HG03280 (cell line): ENCODE results near the gene C1QTNF5.

Source experiments
- ATAC-seq: cut with Tn5 transposase; IDR thresholded peaks from one replicate; pipeline ENCODE4 v1.9.1; 2021; ENCODE audit warnings: mild to moderate bottlenecking, moderate library complexity; ENCODE audit not compliant: unreplicated experiment

C1QTNF5 gene

DNA sequence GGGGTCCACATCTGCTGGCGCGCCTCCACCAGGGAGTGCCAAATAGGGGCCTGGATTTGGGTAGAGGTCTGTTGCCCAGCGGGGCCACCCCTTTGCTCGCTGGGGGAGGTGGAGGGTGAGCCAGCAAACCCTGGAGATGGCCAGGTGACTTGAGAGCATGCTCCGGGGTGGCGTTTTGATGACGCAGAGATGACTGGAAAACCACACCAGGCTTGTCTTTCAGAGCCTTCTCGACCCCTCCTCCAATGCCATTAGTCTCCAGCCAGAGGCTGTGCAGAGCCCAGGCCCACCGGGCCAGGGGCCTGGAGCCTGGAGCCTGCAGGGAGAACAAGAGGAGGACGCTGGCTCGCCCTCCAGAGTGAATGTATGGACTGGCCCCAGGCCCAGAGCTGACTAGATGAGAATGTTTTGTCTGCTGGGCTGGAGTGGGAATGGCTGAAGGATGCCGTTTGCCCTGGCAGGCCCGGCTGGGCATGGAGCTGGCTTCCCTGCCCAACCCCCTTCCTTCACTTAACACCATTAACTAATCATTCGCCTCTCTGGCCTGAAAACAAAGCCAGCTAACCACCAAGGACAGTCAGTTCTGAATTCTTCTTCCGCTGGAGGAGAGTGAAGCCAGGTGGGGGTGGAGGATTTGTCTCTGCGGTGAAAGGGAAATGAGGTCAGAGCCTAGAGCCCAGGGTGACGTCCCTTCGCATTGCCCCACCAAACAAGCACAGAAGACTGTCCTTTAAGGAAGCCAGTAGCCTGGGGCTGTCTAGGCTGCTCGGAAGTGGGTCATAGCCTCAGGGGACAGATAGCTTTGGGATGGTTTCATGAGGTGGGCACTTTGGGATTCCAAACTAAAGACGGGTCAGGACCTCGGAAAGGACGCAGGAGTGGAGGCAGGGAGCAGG lies 22.2 kb downstream of the C1QTNF5 start:
- ATAC-seq, result no peak

- no peak for ATAC-seq
Measured at GRCh38 chr11:119317592-119318239, 23.0 kb downstream of the C1QTNF5 start.

DNA sequence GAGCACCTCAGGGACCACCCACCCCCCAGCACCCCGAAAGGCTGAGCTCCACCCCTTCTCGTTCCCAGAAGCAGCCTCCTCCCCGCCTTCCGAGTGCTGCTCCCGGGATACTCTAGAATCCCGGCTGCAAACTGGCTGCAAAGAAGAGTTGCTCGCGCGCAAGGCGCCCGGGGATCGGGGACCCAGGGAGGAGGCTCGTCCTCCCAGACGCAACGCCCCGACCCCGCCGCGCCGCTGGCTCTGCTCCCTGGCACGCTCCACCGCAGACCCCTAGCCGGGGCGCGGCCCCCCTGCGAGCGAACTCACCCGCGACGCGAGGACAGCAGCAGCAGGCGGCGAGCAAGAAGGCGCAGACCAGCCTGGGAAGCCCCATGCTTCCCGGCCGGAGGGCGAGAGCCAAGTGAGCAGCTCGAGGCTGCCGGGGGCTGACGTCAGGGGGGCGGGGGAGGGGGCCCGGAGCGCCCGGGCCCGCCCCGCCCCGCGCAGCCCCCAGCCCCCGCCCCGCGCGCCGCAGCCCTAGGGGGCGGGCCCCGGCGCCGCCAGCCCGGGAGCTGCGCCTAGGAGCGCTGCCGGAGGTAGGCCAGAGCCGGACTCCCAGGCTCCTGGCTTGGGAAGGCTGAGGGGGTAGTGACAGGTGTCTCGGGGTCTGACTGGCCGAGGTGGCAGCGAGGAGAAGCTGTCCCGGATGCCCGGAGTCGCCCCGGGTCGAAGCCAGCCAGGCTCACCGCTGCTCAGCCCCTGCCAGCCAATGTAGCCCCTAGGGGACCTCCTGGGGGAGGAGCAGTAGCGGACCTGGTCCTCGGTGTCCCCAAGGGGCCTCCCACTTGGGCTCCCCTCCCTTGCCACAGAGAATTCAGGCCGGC lies 23.7 kb downstream of the C1QTNF5 start, which contains the start of gene MCAM:
Gene MCAM (minus strand): TSS at position 402 of the 863 bp plus-strand sequence. CDS start 29 bp downstream, at position 373.
- ATAC-seq, result no peak

- no peak for ATAC-seq
Measured at GRCh38 chr11:119316016-119316728, 24.5 kb downstream of the C1QTNF5 start.

DNA sequence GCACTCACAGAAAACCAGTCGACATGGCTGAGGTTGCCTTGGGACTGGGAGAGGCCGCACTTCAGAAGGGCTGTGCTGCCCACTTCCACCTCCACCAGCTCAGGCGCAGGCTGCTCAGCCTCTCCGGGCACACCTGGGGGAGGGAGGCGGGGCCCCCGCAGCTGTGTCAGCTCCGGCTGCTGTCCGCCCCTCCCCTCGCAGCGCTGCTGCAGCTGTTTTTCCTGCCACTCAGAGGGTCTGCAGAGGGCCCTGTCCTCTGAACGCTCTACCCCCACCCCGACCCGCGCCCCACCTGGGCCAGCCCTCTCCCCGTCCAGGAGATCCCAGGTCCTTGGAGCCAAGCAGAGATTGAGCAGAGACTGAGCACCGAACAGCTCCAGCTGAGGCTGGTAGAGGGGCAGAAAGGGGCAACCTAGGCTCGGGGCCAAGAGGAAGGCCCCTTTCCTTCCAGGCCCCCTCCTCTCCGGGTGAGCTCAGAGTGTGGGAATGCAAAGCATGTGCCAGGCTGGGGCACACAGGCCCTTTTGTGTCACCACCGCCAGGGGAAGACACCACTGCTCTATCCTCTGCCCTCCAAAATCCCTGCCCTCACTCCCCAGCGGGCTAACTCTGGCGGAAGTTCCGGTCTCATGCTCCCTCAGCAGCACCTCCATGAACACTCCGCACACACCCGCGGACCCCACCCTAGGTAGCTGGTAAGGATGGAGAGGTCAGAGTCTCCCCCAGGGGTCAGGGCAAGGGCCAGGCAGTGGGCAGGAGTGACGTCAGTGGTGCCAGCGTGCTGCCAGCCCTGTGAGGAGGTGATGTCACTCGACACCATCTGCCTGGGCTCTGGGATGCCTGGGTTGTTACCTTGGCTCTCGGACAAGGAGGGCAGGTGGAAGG lies 25.3 kb downstream of the C1QTNF5 start:
- ATAC-seq, result no peak

- no peak for ATAC-seq
Measured at GRCh38 chr11:119314726-119315125, 26.0 kb downstream of the C1QTNF5 start.

GRCh38 chr11:119310682-119311052 lies 30.0 kb downstream of the C1QTNF5 start:
- ATAC-seq, result no peak

DNA sequence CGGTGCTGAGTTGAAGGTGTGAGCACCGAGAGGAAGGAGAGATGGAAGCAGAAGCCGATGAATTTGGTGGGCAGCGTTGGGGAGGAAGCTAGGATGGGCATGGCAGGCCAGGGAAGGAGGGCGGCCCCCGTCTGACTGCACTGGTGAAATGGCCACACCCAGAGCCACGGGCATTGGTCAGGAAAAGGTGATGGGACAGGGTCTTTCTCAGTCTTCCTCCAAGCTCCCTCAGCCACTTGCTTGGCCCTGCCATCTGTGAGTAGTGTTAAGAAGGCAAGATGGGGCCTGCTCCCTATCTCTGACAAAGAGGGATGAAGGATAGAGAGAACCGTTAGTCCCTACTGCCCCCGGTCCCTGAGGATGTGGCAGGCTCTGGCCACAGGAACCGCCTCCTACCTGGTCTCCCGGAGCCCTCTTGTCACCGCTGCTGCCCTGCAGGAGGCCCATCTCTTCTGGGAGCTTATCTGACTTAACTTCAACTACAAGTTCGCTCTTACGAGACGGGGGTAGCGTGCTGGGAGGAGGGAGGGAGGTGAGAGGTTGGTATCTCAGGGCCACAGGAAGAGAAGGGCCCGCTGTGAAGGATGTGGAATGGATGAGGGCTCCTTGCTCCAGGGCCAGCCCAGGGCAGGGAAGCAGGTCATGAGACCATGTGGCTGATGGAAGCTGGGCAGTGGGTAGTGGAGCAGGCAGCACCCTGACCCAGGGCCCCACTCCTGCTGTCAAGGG lies 30.6 kb downstream of the C1QTNF5 start:
- no peak for ATAC-seq

DNA sequence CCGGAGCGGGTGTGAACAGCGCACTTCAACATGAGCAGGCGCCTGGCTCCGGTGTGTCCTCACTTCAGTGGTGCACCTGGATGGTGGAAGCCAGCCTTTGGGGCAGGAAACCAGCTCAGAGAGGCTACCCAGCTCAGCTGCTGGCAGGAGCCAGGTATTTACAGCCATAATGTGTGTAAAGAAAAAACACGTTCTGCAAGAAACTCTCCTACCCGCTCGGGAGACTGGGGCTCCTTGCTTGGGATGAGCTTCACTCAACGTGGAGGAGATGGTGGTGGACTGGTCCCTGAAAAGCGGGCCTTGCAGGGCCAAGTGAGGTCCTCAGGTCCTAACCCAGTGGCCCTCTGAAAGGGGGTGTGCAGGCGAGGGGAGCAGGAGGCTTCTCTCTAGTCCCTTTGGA lies 31.3 kb downstream of the C1QTNF5 start:
- no peak for ATAC-seq

DNA sequence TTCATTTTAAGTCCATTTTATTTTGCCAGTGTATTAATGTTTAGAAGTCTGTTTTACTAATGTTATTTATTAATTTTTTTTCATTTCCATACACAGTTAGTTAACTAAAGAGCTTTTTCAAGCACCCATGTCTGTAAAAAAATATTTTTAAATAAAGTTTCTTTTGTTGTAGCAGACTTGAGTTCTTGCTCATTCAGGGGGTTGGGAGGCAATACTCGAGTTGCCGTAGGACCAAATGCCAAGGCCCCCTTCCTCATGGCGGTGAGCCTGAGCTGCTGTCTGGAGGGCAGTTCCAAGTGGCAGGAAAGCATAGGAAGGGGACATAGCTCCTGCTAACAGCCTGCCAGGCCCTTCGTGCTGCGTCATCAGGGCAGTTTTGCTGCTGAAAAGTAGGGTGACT lies 32.7 kb downstream of the C1QTNF5 start:
- ATAC-seq, result no peak

DNA sequence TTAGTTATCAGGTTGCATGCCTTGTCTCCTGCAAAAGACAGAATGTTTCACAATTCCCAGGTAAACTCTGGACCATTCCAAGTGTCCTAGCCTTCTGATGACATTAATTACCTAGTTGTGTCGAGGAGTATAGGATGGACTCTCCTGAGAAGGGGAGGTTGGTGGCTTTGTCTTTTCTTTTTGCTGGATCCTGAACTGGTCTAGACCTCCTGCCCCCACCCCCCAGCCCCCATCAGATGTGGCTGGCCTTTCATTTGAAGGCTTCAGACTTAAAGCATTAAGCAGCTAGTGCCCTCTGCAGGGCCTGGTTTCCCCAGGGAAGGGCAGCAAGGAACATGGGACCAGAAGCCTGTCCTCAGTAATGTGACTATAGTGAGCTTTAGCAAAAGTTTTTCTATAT lies 33.5 kb downstream of the C1QTNF5 start:
- no peak for ATAC-seq

DNA sequence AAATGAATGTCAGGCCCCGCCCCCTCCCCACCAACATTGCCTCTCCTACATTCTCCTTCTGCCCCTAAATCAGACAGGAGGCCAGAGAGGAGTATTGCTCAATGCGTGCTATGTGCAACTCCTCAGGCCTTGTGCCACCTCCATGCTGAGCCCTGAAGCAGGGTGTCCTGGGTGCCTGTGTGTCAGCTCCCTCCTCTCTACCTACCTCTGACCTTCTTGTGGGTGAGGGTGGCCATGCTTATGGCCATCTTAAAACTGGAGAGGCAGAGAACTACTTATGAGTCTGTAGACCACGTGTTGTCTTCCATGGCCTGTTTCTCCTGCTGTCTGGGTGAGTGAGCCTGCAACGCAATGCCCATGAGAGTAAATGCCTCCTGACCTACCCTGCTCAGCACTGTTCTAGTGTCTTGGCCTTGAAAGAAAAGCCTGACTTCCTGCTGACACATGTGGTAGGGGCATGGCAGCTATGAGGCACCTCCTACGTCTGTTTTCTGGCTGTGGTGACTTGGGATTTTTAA lies 34.3 kb downstream of the C1QTNF5 start:
- no peak for ATAC-seq

DNA sequence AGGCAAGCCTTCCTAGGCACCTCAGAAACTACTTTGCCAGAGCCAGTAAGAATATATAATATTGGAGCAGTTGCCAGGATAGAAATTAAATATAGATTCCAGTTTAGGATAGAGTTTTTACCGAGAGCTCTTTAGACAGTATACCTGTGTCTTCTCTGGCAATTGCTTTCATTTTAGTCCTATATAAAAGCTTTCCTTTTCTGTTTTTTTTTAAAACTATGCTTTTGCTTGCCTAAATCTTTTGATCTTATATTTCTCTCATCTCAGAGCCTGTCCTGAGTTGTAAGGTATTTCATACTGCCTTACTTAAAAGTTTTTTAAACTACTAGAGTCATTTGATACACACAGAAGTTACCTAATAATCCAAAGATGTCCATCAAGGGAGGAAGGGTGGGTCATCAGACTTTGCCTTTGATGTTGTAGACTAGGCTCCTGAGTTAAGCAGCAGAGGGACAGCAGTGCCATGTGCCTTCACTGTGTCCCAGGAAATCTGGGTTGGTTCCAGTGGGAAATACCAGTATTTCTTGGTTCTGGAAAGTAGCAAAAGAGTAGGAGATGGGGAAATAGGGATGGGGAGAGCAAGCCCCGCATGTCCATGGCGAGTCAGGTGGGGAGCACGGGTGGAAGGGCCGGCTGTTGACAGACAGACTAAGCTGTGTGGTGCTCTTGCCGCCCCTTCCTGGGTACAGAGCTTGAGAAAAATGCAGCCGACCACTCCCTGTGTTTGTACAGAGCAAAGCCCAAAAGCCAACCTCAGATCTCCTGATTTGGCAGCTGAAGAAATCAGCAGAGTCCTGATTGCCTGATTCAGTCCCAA lies 34.9 kb downstream of the C1QTNF5 start:
- ATAC-seq, result no peak

DNA sequence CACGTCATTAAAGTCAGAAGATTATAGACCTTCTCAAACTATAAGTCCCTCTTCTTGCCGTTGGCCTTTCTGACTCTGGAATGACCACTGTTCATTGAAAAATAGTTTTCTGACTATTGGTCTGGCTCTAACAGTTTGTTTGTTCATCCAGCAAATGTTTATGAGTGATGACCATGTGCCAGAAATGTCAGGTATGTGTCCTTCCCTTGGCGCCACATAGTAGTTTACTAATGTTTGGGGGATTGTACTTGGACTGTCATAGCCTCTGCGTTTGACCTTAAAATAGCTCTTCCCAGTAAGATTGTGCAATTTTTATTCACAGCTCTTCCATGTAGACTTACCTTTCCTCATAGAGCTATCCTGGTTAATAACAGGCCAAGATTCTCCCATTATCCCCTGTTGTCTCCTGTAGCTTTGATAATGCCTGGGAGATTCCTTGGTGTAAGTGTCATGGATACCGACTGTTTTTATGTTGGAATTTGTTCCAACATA lies 37.4 kb downstream of the C1QTNF5 start:
- ATAC-seq, result no peak

- no peak for ATAC-seq
Measured at GRCh38 chr11:119300198-119300964, 40.3 kb downstream of the C1QTNF5 start.

- no peak for ATAC-seq
Measured at GRCh38 chr11:119299416-119299815, 41.3 kb downstream of the C1QTNF5 start.

- no peak for ATAC-seq
Measured at GRCh38 chr11:119298726-119299125, 42.0 kb downstream of the C1QTNF5 start.
